Urinary bladder (tissue), 4 donors: Measurements from ENCODE around the gene NFKBIL1. TPM values are rescaled to one million over a fixed set of nuclear protein-coding genes. Genes with fewer than 3 reads are reported as not detected.

Experiments used
- DNase-seq: peaks from one replicate; pipeline ENCODE4 v3.0.0-alpha.2; 2015; ENCODE audit errors: extremely low spot score
- H3K27ac ChIP-seq: one replicate; pipeline ENCODE4 v1.5.1; 2013; ENCODE audit warnings: low read depth, mild to moderate bottlenecking, moderate library complexity
- H3K36me3 ChIP-seq: one replicate; pipeline ENCODE4 v1.6.1; 2013; ENCODE audit warnings: mild to moderate bottlenecking, moderate library complexity; ENCODE audit not compliant: insufficient read depth
- H3K4me1 ChIP-seq: one replicate; pipeline ENCODE4 v1.6.1; 2013; ENCODE audit warnings: mild to moderate bottlenecking, moderate library complexity; ENCODE audit not compliant: insufficient read depth
- H3K4me3 ChIP-seq: one replicate; pipeline ENCODE4 v1.5.1; 2013; ENCODE audit warnings: low read depth, low read length
- WGBS: extraction: QIAGEN DNeasy Blood & Tissue Kit; methylation state at CpG from one replicate; pipeline ENCODE4 v1.1.7; 2013; 5-methylcytosine and 5-hydroxymethylcytosine counted together
- polyA plus RNA-seq: library from polyadenylated mRNA; stranded (reverse); fragments of 200-250 nt; gene quantifications from one replicate; pipeline ENCODE4 v1.2.3, GENCODE V29; 2013
- total RNA-seq: library from RNA; depleted of rRNA; stranded (reverse); fragments of >200 nt; gene quantifications from one replicate; pipeline ENCODE4 v1.2.3, GENCODE V29; 2014
- donor health status: healthy with polysubstance abuse.
- donor health status: healthy.

The NFKBIL1 gene
- total and polyA plus RNA-seq, 2 donors = 12.1 to 36.9 TPM

GRCh38 chr6:31559606-31559957 is 12.2 kb downstream of the NFKBIL1 start:
- Histone ChIP-seq H3K27ac (no peak overlapping the region), H3K4me1 (no peaks in the 10 kb centered on the region), H3K36me3 (no peaks in the 10 kb centered on the region), H3K4me3 (no peak overlapping the region)
- WGBS = 73% methylated on average over 4 of the region's 4 CpGs
- DNase-seq = no peak

GRCh38 chr6:31559958-31560696 is 12.7 kb downstream of the NFKBIL1 start:
- no peak for DNase-seq
- 63% methylated on average over 7 of the region's 7 CpGs for WGBS
- no peak overlapping the region for H3K27ac ChIP-seq
- H3K4me1 ChIP-seq = no peaks in the 10 kb centered on the region
- no peak overlapping the region for H3K4me3 ChIP-seq
- no peaks in the 10 kb centered on the region for H3K36me3 ChIP-seq

GRCh38 chr6:31560697-31561058 is 13.3 kb downstream of the NFKBIL1 start:
- Histone ChIP-seq H3K27ac (no peak overlapping the region), H3K4me1 (no peaks in the 10 kb centered on the region), H3K4me3 (no peak overlapping the region), H3K36me3 (no peaks in the 10 kb centered on the region)
- DNase-seq = no peak

GRCh38 chr6:31567531-31568370 is 20.3 kb downstream of the NFKBIL1 start:
- Histone ChIP-seq H3K36me3 (no peaks in the 10 kb centered on the region), H3K4me1 (no peaks in the 10 kb centered on the region), H3K27ac (no peak overlapping the region), H3K4me3 (no peak overlapping the region)
- DNase-seq = no peak
- 43% methylated on average over 9 of the region's 9 CpGs for WGBS

- no peaks in the 10 kb centered on the region for H3K4me1 ChIP-seq
- H3K4me3 ChIP-seq = no peak overlapping the region
- 69% methylated on average over 3 of the region's 3 CpGs for WGBS
- no peak overlapping the region for H3K27ac ChIP-seq
- DNase-seq = no peak
- H3K36me3 ChIP-seq = no peaks in the 10 kb centered on the region
Observed at GRCh38 chr6:31568537-31568961, 21.1 kb downstream of the NFKBIL1 start.

GRCh38 chr6:31569861-31570536 is 22.6 kb downstream of the NFKBIL1 start:
- Histone ChIP-seq H3K36me3 (no peaks in the 10 kb centered on the region), H3K27ac (no peak overlapping the region), H3K4me3 (no peak overlapping the region), H3K4me1 (no peaks in the 10 kb centered on the region)
- DNase-seq = no peak
- 79% methylated on average over 1 of the region's 1 CpG for WGBS

- H3K36me3 ChIP-seq = no peaks in the 10 kb centered on the region
- H3K4me1 ChIP-seq = no peaks in the 10 kb centered on the region
- 82% methylated on average over 27 of the region's 27 CpGs for WGBS
- H3K27ac ChIP-seq = no peak within 1 kb of the TSS
- no peak within 1 kb of the TSS for H3K4me3 ChIP-seq
- DNase-seq = no peak
Observed at GRCh38 chr6:31572041-31572911, 24.9 kb downstream of the NFKBIL1 start, which contains the start of gene LTA. LTA (plus strand) TSS chr6:31572289; CDS start chr6:31572743, 454 bp downstream.

GRCh38 chr6:31573239-31574105 is 26.1 kb downstream of the NFKBIL1 start:
- Histone ChIP-seq H3K36me3 (no peaks in the 10 kb centered on the region), H3K4me1 (no peaks in the 10 kb centered on the region), H3K27ac (no peak overlapping the region), H3K4me3 (no peak overlapping the region)
- DNase-seq = no peak
- WGBS = 85% methylated on average over 9 of the region's 9 CpGs

GRCh38 chr6:31574106-31575061 is 27.0 kb downstream of the NFKBIL1 start:
- 83% methylated on average over 14 of the region's 14 CpGs for WGBS

GRCh38 chr6:31575335-31575901 is 28.0 kb downstream of the NFKBIL1 start, which contains the start of gene TNF:
TNF (plus strand) TSS chr6:31575565; CDS start chr6:31575742, 177 bp downstream.
- Histone ChIP-seq H3K4me3 (peak within 1 kb of the TSS; percentile 1), H3K27ac (no peak within 1 kb of the TSS), H3K36me3 (no peaks in the 10 kb centered on the region), H3K4me1 (no peaks in the 10 kb centered on the region)
- no peak for DNase-seq
- 42% methylated on average over 19 of the region's 19 CpGs for WGBS

More at GRCh38 chr6:31574106-31575061, 27.0 kb downstream of the NFKBIL1 start:
- Histone ChIP-seq H3K36me3 (no peaks in the 10 kb centered on the region), H3K4me3 (no peak overlapping the region), H3K27ac (no peak overlapping the region), H3K4me1 (no peaks in the 10 kb centered on the region)
- DNase-seq = no peak

GRCh38 chr6:31575952-31576685 is 28.7 kb downstream of the NFKBIL1 start:
- peak overlapping the region; percentile 1 for H3K4me3 ChIP-seq
- no peak overlapping the region for H3K27ac ChIP-seq
- H3K36me3 ChIP-seq = no peaks in the 10 kb centered on the region
- DNase-seq = no peak
- 63% methylated on average over 8 of the region's 8 CpGs for WGBS
- H3K4me1 ChIP-seq = no peaks in the 10 kb centered on the region
